Effector memory CD8-positive, alpha-beta T cell (primary cell): Measurements from ENCODE around the gene SLC18A3.

ENCODE experiments used
- ATAC-seq: fragments of 150-1000 bp; cut with Tn5 transposase; replicated peaks from 2 replicates; pipeline ENCODE4 v1.10.0; 2021; ENCODE audit warnings: mild to moderate bottlenecking, moderate library complexity
- DNase-seq, 3 experiments: peaks; one replicate each; pipeline ENCODE4 v3.0.0; 2021
- H3K27ac Mint-ChIP-seq, 2 donors: one replicate each; pipeline ENCODE4 v1.8.0; 2022; ENCODE audit warnings: mild to moderate bottlenecking in 2 of 2, mixed read lengths in 2 of 2, moderate library complexity in 2 of 2
- H3K27me3 Mint-ChIP-seq, 2 donors: one replicate each; pipeline ENCODE4 v1.8.0; 2022; ENCODE audit warnings: mixed read lengths in 2 of 2
- H3K36me3 Mint-ChIP-seq: one replicate; pipeline ENCODE4 v1.8.0; 2022; ENCODE audit warnings: mild to moderate bottlenecking, moderate library complexity, mixed read lengths; ENCODE audit not compliant: insufficient read depth
- H3K4me1 Mint-ChIP-seq, 2 donors: one replicate each; pipeline ENCODE4 v1.8.0; 2022; ENCODE audit warnings: low read depth in 2 of 2, mixed read lengths in 2 of 2
- H3K4me3 Mint-ChIP-seq, 2 donors: one replicate each; pipeline ENCODE4 v1.8.0; 2022; ENCODE audit warnings: mild to moderate bottlenecking in 2 of 2, mixed read lengths in 2 of 2, moderate library complexity in 2 of 2
- H3K9me3 Mint-ChIP-seq, 2 donors: one replicate each; pipeline ENCODE4 v1.8.0; 2022; ENCODE audit warnings: mixed read lengths in 2 of 2

Gene SLC18A3

GRCh38 chr10:49610458-49611165, 502 bp downstream of the SLC18A3 start:
- no peak overlapping the region for H3K27ac Mint-ChIP-seq
- no peak for DNase-seq
- no peaks in the 10 kb centered on the region for H3K36me3 Mint-ChIP-seq
- no peak overlapping the region for H3K4me3 Mint-ChIP-seq
- peaks cover 66 to 89% of the 10 kb centered on the region in 2 donors for H3K27me3 Mint-ChIP-seq
- ATAC-seq, result no peak
- H3K9me3 Mint-ChIP-seq, result peaks cover 4 to 10% of the 10 kb centered on the region in 2 donors
- H3K4me1 Mint-ChIP-seq, result peaks cover 11 to 12% of the 10 kb centered on the region in 2 donors

GRCh38 chr10:49611166-49611815, 1.2 kb downstream of the SLC18A3 start:
- H3K4me3 Mint-ChIP-seq, result no peak overlapping the region
- H3K27ac Mint-ChIP-seq, result no peak overlapping the region
- DNase-seq, result no peak
- no peaks in the 10 kb centered on the region for H3K36me3 Mint-ChIP-seq
- peaks cover 71 to 89% of the 10 kb centered on the region in 2 donors for H3K27me3 Mint-ChIP-seq
- H3K9me3 Mint-ChIP-seq, result peaks cover 4 to 10% of the 10 kb centered on the region in 2 donors
- ATAC-seq, result no peak
- peaks cover 11 to 14% of the 10 kb centered on the region in 2 donors for H3K4me1 Mint-ChIP-seq

DNA sequence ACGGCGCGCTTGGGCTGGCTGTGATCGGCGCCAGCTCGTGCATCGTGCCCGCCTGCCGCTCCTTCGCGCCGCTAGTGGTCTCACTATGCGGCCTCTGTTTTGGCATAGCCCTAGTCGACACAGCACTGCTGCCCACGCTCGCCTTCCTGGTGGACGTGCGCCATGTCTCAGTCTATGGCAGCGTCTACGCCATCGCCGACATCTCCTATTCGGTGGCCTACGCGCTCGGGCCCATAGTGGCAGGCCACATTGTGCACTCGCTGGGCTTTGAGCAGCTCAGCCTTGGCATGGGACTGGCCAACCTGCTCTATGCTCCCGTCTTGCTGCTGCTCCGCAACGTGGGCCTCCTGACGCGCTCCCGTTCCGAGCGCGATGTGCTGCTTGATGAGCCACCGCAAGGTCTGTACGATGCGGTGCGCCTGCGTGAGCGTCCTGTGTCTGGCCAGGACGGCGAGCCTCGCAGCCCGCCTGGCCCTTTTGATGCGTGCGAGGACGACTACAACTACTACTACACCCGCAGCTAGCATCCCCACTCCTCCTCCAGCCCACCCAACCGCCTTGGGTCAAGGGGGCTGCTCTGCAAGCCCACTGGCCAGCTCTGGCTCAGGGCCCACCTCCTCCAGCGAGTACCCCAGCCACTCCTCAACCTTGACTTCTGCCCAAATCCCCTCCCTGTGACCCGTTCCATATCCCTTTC, 1.9 kb downstream of the SLC18A3 start:
- H3K4me3 Mint-ChIP-seq, result no peak overlapping the region
- H3K27ac Mint-ChIP-seq, result no peak overlapping the region
- peaks cover 74 to 89% of the 10 kb centered on the region in 2 donors for H3K27me3 Mint-ChIP-seq
- no peak for ATAC-seq
- peaks cover 4 to 10% of the 10 kb centered on the region in 2 donors for H3K9me3 Mint-ChIP-seq
- no peak for DNase-seq
- no peaks in the 10 kb centered on the region for H3K36me3 Mint-ChIP-seq
- peaks cover 11 to 12% of the 10 kb centered on the region in 2 donors for H3K4me1 Mint-ChIP-seq

DNA sequence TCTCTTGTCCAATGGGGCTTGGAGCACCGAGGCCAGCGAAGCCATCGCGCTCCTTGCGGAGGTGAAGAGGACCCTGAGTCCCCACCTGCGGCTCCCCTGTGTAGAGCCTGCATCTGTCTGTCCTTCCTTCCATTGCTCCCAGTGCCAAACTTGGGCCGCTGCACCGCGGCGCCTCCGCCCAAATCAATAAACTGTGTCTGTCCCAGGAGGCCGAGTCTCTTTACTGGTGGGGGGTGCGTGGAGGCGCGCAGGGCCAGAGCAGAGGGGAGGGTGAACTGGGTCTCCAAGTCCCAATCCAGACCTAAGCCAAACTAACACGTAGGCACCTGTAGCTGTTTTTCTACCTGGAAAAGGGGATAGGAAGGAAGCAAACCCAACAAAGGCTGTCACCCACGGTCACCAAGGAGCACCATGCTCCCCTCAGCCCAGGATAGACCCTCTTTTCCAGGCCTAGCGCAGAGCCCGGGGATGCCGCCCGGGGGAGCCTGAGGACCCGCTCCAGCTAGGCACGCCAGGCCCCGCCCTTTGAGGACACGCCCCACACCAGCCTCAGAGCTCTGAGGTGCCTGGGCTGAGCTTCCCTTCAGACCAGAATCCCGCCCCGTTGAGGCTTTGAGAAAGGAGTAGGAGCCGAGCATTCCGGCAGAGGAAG, 2.5 kb downstream of the SLC18A3 start:
- Mint-ChIP-seq H3K4me3 (no peak overlapping the region), H3K27ac (no peak overlapping the region), H3K9me3 (peaks cover 4 to 10% of the 10 kb centered on the region in 2 donors), H3K27me3 (peaks cover 73 to 89% of the 10 kb centered on the region in 2 donors), H3K36me3 (no peaks in the 10 kb centered on the region), H3K4me1 (peaks cover 11% of the 10 kb centered on the region in 2 donors)
- DNase-seq (no peak), ATAC-seq (no peak)

DNA sequence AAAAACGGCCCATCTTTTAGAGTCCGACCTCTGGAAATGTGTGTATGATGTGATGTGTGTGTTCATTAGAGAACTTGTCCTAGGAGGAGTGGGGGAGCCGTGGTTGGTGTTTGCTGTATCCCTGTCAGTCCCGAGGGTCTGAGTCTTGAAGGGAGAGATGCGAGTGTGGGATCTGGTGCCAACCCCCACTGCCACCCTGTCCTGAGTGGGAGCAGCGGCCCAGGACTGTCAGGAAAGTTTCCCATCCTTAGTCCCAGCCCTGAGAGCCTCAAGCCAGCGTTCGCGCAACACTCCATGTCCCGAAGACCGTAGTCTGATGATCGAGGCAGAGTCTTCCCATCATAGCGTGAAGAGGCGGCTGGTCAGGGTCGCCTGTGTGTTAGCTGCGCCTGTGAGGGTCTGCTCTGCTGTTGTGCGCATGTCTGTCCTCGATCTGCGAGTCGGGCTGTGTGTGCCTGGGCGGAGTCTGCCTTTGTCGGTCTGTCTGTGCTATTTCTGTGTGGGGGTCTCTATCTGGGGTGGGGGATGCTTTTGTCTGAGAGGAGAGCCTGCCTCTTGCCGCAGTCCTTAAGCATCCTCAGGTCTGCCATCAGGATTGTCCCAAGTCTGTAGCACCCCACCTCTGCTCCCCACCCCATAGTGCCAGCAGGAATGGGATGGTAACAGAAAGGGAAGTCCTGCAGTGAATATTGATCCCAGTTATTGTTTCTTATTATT, 3.2 kb downstream of the SLC18A3 start:
- ATAC-seq (no peak), DNase-seq (no peak)
- Mint-ChIP-seq H3K27ac (no peak overlapping the region), H3K36me3 (no peaks in the 10 kb centered on the region), H3K27me3 (peaks cover 73 to 89% of the 10 kb centered on the region in 2 donors), H3K4me3 (peak overlapping the region in 1 of 2 donors; percentile 47), H3K4me1 (peaks cover 11% of the 10 kb centered on the region in 2 donors), H3K9me3 (peaks cover 4 to 10% of the 10 kb centered on the region in 2 donors)

- Mint-ChIP-seq H3K4me1 (peaks cover 11% of the 10 kb centered on the region in 2 donors), H3K9me3 (peaks cover 4 to 10% of the 10 kb centered on the region in 2 donors)
Measured at GRCh38 chr10:49613882-49614241, 3.8 kb downstream of the SLC18A3 start, which contains the start of gene CHAT. Gene CHAT, plus strand, starts transcription at chr10:49614037. Its CDS starts 153 bp downstream, at chr10:49614190.

DNA sequence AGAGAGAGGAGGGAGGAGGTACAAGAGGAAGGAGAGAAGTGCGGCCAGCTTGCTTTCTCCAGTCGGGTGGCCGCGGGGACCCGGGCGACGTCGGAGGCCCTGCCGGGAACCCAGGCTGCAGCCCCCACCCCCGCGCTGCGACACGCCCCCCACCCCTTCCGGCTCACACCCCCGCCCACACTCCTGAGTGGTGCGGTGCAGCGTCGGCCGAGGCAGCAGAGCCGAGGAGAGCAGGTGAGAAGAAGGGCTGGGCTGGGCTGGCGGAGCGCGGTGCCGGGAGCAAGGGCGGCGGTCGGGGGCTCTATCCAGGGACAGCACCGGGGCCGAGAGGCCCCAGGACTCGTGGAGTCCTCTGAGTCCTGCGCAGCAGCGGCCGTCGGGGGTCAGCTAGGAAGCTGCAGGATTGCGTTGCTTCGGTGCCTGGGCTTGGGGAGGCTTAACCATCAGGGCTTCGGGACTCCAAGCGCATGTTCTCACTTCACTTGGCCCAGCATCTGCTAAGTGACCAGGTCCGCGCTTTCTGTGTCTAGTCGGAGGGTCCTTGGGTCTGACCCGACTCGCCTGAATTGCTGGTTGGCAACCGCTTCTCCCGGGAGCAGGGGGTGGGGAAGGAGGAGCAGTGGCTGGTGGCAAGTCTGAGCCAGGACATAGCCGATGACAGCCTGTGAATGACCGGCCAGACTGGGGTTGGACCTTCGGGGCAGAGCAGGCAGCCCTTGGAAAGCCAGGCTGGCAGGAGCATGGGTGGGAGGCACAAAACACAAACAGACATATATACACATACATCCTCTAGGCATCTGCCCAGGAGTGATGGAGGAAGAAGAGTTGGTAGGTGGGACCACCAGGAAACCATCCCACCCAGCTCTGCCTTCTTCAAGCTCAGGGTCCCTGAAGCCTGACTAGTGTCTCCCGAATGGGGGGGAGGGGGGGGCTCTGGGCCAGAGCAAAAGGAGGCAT, 4.4 kb downstream of the SLC18A3 start:
- DNase-seq (no peak), ATAC-seq (no peak)
- H3K4me1 Mint-ChIP-seq, result peaks cover 11% of the 10 kb centered on the region in 2 donors
- H3K9me3 Mint-ChIP-seq, result peaks cover 4 to 10% of the 10 kb centered on the region in 2 donors
- H3K27ac Mint-ChIP-seq, result no peak overlapping the region
- H3K4me3 Mint-ChIP-seq, result no peak overlapping the region
- H3K27me3 Mint-ChIP-seq, result peaks cover 74 to 89% of the 10 kb centered on the region in 2 donors
- H3K36me3 Mint-ChIP-seq, result no peaks in the 10 kb centered on the region

More at GRCh38 chr10:49613882-49614241, 3.8 kb downstream of the SLC18A3 start, which contains the start of gene CHAT:
- ATAC-seq, result no peak
- no peak for DNase-seq
- peaks cover 72 to 89% of the 10 kb centered on the region in 2 donors for H3K27me3 Mint-ChIP-seq
- no peak within 1 kb of the TSS for H3K27ac Mint-ChIP-seq
- H3K4me3 Mint-ChIP-seq, result peak within 1 kb of the TSS in 1 of 2 donors; percentile 47
- no peaks in the 10 kb centered on the region for H3K36me3 Mint-ChIP-seq

DNA sequence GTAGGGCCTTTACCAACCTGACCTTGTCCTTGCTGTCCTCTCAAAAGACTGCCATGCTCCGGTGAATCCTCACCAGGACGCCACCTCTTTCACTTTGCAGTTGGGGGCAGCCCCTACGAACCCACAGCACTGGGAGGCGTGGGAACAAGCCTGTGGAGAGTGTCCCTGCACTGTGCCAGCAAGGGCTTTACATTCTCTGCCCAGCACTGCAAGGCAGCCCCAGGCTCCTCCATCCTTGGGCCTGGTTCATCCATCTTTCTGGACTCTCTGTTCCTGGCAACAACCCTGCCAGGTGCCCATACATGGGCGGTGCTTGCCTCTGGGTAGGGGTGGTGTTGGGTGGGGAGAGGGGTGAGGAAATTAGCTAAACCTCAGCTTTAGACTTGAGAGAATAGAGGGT, 5.1 kb downstream of the SLC18A3 start:
- no peak overlapping the region for H3K27ac Mint-ChIP-seq
- H3K4me1 Mint-ChIP-seq, result peaks cover 11% of the 10 kb centered on the region in 2 donors
- peaks cover 4 to 10% of the 10 kb centered on the region in 2 donors for H3K9me3 Mint-ChIP-seq
- DNase-seq, result no peak
- H3K36me3 Mint-ChIP-seq, result no peaks in the 10 kb centered on the region
- no peak overlapping the region for H3K4me3 Mint-ChIP-seq
- H3K27me3 Mint-ChIP-seq, result peaks cover 81 to 95% of the 10 kb centered on the region in 2 donors
- no peak for ATAC-seq

GRCh38 chr10:49615721-49616120, 5.6 kb downstream of the SLC18A3 start:
- ATAC-seq (no peak), DNase-seq (no peak)
- H3K27me3 Mint-ChIP-seq, result peaks cover 82 to 100% of the 10 kb centered on the region in 2 donors
- H3K4me3 Mint-ChIP-seq, result no peak overlapping the region
- H3K4me1 Mint-ChIP-seq, result peaks cover 11% of the 10 kb centered on the region in 2 donors
- no peaks in the 10 kb centered on the region for H3K36me3 Mint-ChIP-seq
- no peak overlapping the region for H3K27ac Mint-ChIP-seq
- H3K9me3 Mint-ChIP-seq, result peaks cover 4 to 10% of the 10 kb centered on the region in 2 donors

GRCh38 chr10:49616421-49617101, 6.5 kb downstream of the SLC18A3 start:
- H3K9me3 Mint-ChIP-seq, result peaks cover 4 to 10% of the 10 kb centered on the region in 2 donors
- H3K27ac Mint-ChIP-seq, result no peak overlapping the region
- H3K4me3 Mint-ChIP-seq, result no peak overlapping the region
- no peak for ATAC-seq
- H3K4me1 Mint-ChIP-seq, result peaks cover 11% of the 10 kb centered on the region in 2 donors
- H3K27me3 Mint-ChIP-seq, result peaks cover 76 to 100% of the 10 kb centered on the region in 2 donors
- no peaks in the 10 kb centered on the region for H3K36me3 Mint-ChIP-seq
- no peak for DNase-seq

GRCh38 chr10:49617121-49618020, 7.3 kb downstream of the SLC18A3 start:
- Mint-ChIP-seq H3K27ac (no peak overlapping the region), H3K27me3 (peaks cover 68 to 100% of the 10 kb centered on the region in 2 donors), H3K36me3 (no peaks in the 10 kb centered on the region), H3K9me3 (peaks cover 2 to 3% of the 10 kb centered on the region in 2 donors), H3K4me3 (no peak overlapping the region), H3K4me1 (peaks cover 11% of the 10 kb centered on the region in 2 donors)
- DNase-seq (no peak), ATAC-seq (no peak)
